ENCODE measurements around the gene MESP2.

DNA sequence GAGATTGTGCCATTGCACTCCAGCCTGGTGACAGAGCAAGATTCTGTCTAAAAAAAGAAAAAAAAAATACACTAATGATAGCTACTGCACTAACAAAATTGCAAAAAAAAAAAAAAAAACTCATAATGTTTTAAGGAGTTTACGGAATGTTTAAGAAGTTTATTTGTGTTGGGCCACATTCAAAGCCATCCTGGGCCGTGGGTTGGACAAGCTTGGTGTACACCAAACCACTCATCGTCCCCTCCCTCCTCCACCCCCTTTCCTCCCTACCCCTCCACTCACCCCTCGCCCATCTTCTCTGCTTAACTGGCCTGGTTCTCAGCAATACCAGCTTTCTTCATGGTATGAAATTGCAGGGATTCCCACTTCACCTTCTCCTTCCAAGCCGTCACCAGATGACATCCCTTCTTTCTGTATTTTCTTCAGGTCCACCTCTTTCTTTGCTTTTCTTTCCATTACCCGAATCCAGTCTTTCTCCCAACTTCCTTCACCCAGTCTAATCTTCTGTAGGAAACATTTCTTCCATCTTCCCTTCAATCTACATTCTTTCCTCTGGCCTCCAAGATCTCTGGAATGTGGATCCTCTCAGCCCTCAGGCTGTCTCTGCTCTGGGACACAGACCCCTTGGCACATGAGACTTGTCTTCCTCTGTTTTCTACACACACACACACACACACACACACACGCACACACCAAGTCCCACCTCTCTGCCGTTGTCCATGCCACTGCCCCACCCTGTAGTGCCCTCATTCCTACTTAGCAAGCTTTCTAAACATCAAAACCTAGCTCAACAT is 21.6 kb upstream of the MESP2 start:
- TF ChIP-seq, protein P1, sequence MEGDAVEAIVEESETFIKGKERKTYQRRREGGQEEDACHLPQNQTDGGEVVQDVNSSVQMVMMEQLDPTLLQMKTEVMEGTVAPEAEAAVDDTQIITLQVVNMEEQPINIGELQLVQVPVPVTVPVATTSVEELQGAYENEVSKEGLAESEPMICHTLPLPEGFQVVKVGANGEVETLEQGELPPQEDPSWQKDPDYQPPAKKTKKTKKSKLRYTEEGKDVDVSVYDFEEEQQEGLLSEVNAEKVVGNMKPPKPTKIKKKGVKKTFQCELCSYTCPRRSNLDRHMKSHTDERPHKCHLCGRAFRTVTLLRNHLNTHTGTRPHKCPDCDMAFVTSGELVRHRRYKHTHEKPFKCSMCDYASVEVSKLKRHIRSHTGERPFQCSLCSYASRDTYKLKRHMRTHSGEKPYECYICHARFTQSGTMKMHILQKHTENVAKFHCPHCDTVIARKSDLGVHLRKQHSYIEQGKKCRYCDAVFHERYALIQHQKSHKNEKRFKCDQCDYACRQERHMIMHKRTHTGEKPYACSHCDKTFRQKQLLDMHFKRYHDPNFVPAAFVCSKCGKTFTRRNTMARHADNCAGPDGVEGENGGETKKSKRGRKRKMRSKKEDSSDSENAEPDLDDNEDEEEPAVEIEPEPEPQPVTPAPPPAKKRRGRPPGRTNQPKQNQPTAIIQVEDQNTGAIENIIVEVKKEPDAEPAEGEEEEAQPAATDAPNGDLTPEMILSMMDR (IDR thresholded peaks at IDR 0.05) = no peak
- no peak for TF ChIP-seq POLR2A (IDR thresholded peaks at IDR 0.05)
